HL-60/S4 treated with retinoic acid at 250 ng/mL for 4 days and 3 days (cell line): ENCODE results near the gene AFDN.

Source experiments
- in situ Hi-C: fragments of 300-500 bp; cut with MboI; formaldehyde crosslinking; loops from 2 replicates; pipeline ENCODE4 v1.7.0; 2022; ENCODE audit warnings: low sequenced_read_pairs

The AFDN gene

DNA sequence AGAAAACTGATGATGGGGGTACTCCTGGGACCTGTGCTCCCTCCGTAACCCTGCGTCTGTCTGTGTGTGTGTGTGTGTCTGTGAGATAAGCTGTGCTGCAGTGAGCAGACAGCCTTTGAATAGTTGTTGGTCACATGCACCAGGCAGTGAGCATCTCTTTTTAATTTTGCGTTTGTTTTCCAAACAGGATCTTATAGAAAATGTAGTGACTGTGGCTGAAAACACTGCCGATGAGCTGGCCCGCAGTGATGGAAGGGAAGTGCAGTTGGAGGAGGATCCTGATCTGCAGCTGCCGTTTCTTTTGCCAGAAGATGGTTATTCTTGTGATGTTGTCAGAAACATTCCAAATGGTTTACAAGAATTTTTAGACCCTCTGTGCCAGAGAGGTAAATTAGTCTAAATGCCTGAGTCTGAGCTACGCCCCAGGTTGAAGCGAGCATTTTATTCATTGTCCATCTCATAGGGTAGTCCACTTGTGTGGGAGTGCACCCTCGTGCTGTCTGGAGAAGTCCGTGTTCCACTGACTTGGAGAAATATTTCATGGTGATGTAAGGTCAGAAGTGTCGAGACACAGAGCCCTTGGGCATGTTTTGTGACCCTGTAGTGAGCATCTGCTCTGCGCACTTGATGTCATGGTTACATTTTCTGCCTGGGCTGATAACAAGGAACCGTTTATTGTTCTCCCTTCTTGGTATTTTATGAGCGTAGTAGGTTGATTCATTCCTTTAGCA lies 92.0 kb downstream of the AFDN start:
- in situ Hi-C loops, result no loop called here

DNA sequence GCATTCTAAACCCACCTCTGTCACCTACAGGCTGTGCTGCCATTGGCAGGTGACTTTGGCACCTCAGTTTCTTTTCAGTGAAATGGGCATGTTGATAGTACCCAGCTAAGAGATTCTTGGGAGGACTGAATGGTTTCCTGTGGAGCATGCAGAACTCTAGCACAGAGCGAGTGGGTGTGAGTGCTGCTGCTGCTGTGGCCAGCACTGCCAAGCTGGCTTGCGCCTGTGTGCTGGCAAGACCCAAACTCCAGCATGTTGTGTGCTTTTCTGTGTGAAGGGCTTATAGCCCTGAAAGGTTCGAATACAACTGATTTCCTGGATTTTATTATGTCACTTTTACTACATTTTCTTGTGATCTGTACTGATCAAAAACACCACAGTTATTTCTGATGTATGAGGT lies 92.6 kb downstream of the AFDN start:
- in situ Hi-C loops, result no loop called here

DNA sequence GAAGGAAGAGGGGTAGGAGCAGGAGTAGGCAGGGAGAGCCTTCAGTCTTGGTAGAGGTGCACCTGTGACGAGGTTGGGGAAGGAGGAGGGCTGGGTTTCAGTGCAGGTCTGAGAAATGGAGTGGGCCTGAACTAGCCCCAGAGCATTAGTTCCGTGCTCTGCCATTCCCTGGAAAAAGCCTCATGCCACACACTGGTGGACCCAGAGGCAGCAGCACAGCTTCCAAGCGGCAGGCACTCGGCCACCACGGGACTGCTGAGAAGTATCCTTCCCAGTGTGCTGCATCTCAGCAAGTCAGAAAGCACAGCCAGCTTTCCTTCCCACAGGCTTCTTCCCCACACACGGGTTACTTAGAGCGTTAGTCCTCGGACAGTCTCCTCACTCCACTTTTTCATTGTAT lies 93.5 kb downstream of the AFDN start:
- in situ Hi-C loops, result no loop called here

DNA sequence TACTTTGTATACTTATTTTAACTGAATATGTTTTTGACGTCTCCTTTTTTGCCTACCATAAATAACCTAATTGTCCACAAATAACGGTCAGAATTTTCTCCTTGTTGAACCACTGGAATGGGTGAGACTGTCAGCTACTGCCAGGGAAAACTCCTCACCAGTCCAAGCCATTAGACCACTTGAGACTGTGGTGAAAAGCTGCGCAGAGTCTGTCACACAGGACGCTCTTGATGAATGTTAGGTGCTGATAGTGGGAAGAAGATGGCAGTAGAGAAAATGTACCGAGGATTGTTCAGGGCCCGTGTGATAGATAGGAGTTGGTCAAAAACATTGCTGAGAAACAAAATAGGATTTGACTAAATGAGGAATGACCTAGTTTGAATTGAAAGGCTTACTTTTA lies 95.1 kb downstream of the AFDN start:
- in situ Hi-C loops, result no loop called here

DNA sequence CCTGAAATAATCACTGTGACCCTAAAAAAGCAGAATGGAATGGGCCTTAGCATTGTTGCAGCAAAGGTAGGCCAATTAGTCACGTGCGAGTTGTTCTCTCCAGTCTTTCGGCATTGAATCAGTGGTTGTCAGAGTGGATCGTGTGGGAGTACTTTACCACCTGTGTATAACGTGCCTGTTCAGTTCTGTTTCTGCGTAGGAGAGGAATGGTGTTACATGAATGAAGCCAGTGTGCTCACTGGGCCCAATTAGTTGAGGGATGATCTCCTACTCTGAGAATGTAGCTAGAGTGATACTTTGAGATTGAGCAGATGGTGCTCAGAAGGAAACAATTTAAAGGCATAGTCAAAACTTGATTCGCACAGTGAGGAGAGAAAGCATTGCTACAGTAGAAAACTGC lies 98.3 kb downstream of the AFDN start:
- in situ Hi-C loops, result no loop called here

DNA sequence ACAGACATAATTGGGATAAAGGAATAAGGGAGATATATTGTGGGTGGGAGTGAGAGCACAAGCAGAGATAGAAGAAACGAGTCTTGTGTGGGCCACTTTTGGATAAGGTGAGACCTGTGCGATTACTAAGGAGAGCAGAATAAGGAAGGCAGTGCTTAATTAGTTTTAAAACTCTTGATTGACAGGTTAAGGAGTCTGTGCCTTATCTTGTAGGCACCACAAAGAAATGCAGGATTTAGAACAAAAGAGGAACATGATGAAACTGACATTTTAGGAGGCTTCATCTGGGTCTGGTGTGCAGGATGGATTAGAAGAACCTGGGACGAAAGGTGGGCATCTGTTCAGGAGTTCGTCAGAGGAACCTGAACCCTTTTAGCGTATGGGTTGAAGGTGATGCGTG lies 100.5 kb downstream of the AFDN start:
- in situ Hi-C loops, result no loop called here

DNA sequence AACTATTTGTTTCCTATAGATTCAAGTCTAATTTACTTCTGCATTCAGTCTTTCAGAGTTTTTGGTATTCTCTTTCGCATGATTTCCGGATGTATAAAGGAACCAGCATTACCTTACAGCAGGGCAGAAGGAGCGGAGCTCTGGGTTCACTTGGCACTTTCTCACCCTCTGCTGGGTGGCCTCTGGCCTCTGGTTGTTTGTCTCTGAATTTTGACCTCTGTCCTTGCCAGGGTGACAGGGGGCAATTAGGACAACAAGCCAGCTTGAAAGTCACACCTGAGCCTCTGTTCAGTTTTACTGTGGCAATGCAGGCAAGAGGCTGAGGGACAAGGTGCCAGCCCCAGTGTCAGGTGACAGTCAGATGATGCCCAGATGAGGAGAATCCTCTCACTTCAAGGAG lies 101.4 kb downstream of the AFDN start:
- in situ Hi-C loops, result no loop called here

DNA sequence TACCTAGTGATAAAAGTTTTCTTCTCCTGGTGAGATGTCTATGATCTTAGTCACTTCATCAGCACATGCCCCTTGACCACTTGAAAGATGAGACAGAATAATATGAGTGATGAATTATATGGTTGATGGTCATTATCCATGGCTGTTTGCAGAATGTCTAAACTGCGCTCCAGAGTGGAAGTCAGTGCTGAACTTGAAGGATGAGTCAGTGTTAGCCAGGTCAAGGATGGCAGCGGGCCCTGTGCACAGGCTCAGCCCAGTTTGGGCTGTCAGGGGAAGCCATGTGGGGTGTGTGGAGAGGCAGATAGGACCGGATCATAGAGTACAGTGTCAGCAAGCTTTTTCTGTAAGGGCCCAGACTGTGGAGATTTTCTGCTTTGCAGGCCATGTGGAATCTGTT lies 103.6 kb downstream of the AFDN start:
- in situ Hi-C loops, result no loop called here

DNA sequence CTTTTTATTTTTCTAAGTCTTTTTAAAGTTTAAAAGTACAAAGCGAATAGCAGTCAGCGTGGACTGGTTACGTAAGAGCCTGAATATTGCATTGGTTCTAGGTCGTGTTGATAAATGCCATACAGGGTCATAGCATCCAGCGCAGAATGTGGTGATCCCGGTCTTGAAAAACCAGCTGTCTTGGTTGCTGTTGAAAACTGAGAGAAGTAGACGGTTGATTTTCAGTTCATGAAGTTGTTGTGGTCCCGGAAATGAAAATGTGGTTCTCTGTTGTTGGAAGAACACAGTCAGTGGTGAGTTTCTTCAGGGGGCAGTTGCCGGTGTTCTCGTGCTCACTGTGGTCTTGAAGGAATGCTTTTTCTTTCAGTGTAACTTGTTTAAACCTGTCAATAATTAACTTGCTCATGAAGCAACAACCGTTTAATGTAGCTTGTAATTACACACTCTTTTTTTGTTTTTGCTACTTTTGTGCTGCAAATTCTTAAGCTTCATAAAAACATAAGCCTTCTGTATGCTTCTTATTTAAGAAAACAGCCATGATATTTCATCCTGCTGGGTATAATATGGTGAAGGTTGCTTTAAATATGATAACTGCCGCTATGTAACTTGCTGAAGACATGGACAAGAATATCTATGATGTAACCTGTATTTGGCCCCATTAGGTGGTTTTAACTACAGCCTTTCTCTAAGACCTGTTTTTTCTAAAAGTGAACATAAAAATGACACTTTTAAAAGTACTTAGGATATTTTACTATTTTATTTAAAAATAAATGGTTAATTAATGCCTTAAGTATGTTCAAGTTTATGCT lies 106.0 kb downstream of the AFDN start:
- in situ Hi-C loops, result no loop called here

DNA sequence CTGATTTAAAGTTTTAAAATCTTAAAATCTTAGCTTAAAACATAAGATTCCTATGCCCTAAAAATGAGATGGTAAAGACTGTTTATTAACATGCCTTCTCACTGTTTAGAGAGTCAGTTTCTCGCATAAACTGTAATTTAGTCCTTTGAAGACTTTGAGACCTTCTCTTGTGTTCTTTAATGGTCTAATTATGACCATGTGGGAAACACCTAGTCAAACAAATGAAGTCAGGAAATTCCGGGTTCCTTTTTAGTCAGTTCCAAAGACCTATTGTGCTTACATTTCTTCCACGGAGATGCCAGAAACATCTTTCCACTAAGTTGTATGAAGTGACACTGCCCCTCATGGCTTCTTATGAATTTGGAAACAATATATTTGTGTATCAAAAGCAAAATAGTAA lies 106.6 kb downstream of the AFDN start:
- in situ Hi-C loops, result no loop called here

DNA sequence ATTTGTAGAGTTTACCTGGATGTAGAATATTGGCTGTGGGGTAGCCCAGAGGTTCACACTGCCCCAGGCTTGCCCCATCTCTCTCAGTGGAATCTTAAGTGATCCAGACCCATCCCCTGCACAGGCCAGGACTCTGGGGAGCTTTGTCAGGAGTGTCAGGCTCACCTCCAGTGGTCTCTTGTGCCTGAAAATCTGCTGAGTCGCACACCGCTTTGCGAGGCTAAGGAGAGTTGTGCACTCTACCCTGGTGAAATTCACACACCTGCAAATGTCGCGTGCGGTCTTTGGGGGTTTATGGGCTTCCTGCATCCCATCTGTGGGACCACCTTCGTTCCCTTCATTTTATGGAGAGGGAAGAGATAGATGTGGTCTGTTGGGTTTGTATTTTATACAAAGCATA lies 107.1 kb downstream of the AFDN start:
- in situ Hi-C loops, result no loop called here

DNA sequence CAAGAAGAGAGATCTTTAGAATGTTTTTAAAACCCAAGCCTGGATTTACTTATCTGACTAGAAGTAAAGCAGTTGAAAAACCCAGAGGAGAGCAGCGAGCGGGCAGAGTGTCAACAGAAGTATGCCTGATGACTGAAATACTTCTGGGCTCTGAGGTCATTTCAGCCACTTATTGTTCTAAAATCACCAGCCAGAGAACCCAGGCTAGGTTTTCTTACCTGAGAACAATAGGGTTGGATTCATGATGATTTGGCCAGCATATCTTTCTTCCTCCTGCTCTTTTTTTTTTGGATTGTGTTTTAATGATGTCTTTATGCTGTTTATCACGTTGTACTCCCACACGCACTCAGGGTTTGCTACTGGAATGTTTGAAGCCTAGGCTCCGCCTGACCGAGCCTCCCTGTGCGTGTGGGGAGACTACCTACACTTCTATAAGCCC lies 107.7 kb downstream of the AFDN start:
- in situ Hi-C loops, result no loop called here

DNA sequence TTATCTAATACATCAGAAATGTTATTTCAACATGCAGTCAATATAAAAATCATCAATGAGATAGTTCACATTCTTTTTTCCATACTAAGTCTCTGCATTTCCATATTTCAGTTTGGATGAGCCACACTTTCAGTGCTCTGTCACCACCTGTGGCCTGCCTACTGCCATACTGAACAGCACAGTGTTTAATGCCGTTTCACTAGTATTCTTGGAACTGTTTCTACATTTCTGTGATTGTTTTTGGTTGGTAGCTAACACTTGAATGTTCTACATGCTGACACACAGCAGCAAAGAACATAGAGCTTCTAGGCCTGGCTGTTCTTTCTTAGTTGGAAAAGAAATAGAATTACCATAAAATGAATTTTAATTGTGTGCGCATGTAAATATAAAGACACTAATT lies 109.3 kb downstream of the AFDN start:
- in situ Hi-C loops, result no loop called here

DNA sequence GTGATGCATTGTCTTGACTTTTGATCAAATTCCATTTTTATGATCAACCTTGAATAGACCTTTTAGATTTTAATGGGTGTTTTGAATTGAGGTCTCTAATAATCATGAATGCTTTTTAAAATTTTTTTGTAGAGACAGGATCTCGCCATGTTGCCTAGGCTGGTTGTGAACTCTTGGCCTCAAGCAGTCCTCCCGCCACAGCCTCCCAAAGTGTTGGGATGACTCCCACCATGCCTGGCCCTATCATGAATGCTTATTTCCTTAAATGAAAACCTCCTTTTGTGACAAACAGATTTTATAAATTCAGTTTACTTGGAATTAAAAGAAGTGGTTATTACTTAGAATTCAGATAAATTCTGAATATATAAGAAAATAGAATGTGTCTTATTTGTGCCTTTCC lies 110.6 kb downstream of the AFDN start:
- in situ Hi-C loops, result no loop called here

DNA sequence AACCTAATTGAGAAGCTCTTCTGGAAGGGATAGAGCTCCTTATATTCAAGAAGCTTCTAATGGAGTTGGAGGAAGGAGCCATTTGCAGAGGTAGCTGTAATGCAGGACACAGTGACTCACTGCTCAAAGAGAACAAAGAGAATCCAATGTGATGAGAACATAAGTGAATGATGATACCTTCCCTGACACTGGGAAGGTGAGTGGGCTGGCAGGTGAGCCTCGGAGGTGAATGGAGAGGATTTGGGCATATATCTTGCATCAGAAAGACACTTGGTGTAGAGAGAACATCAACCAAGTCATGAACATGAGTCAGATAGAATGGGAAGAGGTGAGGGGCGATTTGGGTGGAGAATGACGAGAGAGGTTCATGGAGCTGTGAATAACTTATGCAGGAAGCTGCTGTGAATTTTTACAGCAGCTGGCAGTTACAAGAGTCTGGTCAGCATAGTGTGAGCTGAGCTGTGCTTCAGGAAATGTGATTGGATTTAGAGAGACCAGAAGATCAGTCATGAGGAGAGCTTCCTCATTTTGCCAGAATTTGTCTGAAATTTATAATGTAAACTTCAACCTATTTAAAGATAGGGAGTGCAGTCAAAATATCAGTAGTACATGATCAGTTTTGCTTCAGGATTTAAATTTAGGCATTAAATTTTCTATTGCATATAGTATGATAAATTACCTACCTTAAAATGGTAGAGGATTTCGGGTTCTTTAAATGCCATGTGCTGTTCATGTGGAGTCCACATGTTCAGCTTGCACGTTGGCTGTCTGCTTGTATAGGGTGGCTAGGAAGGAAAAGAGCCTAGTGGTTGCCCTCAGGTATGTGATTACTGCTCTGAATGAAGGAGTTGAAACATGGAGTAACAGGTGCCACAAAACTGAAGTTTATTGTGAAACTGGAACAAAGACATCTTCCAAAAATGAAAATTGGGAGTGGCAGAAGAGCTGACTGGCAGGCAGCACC lies 111.5 kb downstream of the AFDN start:
- in situ Hi-C loops, result no loop called here

DNA sequence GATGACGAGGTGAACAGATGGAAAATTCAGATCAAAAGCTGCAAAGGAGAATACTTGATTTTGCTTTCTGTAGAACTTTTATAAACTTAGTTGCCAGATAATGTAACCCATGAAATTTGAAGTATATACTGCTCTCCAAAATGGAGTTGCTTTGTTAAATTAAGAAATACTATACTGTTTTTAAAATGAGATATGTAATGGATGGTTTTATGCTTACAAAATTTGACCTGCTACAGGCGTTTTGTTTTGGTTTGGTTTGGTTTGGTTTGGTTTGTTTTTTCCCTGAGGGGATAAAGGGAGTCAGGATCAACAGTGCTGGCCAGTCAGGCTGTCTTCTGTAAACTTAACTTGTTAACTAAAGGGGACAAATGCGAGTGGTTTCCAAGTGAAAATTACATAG lies 115.1 kb downstream of the AFDN start:
- in situ Hi-C loops, result no loop called here

DNA sequence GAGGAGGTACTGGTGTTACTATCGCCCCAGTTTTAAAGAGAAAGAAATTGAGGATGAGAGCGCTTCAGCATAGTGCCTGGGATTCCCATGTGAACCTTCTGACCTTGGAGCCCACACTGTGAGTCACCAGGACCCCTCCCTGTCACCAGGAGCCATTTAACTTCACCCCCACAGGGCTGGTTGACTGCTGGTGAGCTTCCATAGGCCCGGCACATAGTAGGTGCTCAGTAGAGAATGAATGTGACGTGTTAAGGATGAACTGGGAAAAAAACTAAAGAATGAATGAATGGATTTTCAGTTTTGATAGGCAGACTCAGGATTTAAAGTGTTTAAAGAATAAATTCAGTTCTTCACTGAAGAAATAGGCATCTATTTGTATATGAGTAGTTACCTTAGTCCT lies 117.4 kb downstream of the AFDN start:
- in situ Hi-C loops, result no loop called here

DNA sequence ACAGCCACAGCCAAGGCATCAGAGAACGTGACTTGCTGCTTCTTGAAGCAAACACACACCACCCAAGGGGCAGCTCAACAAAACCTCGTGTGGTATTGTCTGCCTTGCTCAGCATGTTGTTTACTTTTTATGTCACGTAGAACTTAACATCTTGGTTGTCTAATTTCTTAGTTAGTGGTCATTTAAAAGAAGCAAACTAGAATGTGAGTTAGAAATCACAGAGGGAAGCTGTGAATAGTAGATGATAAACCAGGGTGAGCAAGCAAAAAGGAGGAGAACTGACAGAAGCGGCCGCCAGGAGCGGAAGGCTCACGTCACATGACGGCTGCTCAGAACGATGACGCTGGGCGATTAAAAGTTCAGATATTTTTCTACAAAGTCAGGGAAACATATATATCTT lies 119.3 kb downstream of the AFDN start:
- in situ Hi-C loops, result no loop called here

DNA sequence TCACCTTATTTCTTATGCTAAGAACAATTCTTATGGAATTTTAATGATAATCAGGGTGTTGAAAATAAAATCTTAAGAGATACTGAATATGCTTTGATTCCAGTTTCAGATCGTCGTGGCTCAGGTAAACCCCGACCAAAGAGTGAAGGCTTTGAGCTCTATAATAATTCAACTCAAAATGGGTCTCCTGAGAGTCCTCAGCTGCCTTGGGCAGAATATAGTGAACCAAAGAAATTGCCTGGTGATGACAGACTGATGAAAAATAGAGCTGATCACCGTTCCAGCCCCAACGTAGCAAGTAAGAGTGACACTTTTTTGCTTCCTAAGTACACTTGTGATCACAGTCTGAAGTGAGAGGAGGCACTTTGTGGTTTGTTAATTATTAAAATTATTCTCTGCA lies 119.9 kb downstream of the AFDN start:
- in situ Hi-C loops, result no loop called here

DNA sequence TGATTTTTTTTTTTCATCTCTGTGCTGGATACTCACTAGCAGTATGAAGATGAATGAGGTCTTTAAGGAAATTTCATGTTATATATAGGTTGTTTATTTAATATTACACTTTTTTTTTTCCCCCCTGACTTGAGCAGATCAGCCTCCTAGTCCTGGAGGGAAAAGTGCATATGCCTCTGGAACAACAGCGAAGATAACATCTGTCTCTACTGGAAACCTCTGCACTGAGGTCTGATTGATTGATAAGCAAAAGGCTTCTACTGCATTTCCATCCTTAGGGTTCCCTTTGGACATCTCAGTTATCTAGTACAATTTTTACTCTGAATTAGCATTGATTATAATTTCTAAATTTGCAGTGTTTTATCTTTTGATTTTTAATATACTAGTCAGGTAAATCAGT lies 121.0 kb downstream of the AFDN start:
- in situ Hi-C loops, result no loop called here

DNA sequence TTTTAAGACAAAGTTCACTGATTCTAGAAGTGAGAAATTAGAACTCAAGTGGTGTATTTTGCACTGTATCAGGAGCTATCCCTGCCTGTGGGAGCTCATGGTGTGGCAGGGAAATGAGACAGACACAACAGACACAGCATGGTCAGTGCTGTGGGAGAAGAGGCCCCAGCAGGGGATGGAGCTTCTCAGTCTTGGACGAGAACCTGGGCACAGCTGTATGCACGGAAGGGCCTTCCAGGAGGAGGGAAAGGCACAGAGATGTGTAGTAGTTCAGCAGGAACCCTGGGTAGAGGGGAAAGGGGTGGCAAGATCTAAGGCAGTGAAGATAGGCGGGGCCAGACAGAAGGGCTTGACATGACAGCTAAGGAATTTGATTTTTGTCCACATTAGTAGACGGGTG lies 122.0 kb downstream of the AFDN start:
- in situ Hi-C loops, result no loop called here
